GM06990 (cell line): ENCODE data around the gene MEIOB.
A peak's percentile ranks its signal among the peaks of the same experiment; 100 is the strongest.
"Not testable (repeated sequence)": the region's sequence is repeated elsewhere in the genome, so short reads cannot be mapped to it uniquely, and the experiment has no call there.

Source experiments
- DNase-seq: peaks from one replicate; pipeline ENCODE4 v3.0.0-alpha.2; 2011; ENCODE audit not compliant: insufficient read length; ENCODE audit errors: extremely low read depth
- H3K27me3 ChIP-seq: replicated peaks from 2 replicates; pipeline ENCODE4 v1.6.0; 2011; ENCODE audit warnings: low read length; ENCODE audit not compliant: control insufficient read depth, insufficient read depth
- H3K36me3 ChIP-seq: 2 replicates; pipeline ENCODE4 v1.5.1; 2011; ENCODE audit warnings: low read length; ENCODE audit not compliant: control insufficient read depth, insufficient read depth
- H3K4me3 ChIP-seq: replicated peaks from 2 replicates; pipeline ENCODE4 v1.5.1; 2011; ENCODE audit warnings: low read depth, mild to moderate bottlenecking, control low read depth, low read length
- CTCF ChIP-seq: IDR thresholded peaks from 2 replicates; pipeline ENCODE4 v1.5.1; 2011; ENCODE audit warnings: low read length, control low read depth, mild to moderate bottlenecking, inconsistent platforms; ENCODE audit not compliant: insufficient read depth, poor library complexity, severe bottlenecking

Gene MEIOB

GRCh38 chr16:1884889-1885288 lies 12.9 kb upstream of the MEIOB start:
- TF ChIP-seq CTCF: no peak
- Histone ChIP-seq H3K27me3 (no peaks in the 10 kb centered on the region; the same call in none of the 2 replicates), H3K4me3 (no peak overlapping the region), H3K36me3 (no peaks in the 10 kb centered on the region)
- DNase-seq: no peak

- Histone ChIP-seq H3K27me3 (no peaks in the 10 kb centered on the region; the same call in none of the 2 replicates), H3K36me3 (no peaks in the 10 kb centered on the region), H3K4me3 (no peak overlapping the region)
- peak; percentile 7 for TF ChIP-seq CTCF
- DNase-seq: no peak
These were observed 12.3 kb upstream of the MEIOB start for GRCh38 chr16:1884155-1884760.

GRCh38 chr16:1881172-1881571 lies 9.2 kb upstream of the MEIOB start:
- not testable (repeated sequence) for H3K27me3 ChIP-seq, H3K36me3 ChIP-seq, H3K4me3 ChIP-seq, DNase-seq

- Histone ChIP-seq H3K27me3 (no peaks in the 10 kb centered on the region; the same call in 1 of the 2 replicates), H3K4me3 (no peak overlapping the region), H3K36me3 (no peaks in the 10 kb centered on the region)
- no peak for DNase-seq
- no peak for TF ChIP-seq CTCF
These were observed 7.5 kb upstream of the MEIOB start for GRCh38 chr16:1879477-1879876.

- no peaks in the 10 kb centered on the region for H3K36me3 ChIP-seq
- no peak for DNase-seq
- TF ChIP-seq CTCF: no peak
- no peak overlapping the region for H3K4me3 ChIP-seq
- no peaks in the 10 kb centered on the region; the same call in 1 of the 2 replicates for H3K27me3 ChIP-seq
These were observed 6.3 kb upstream of the MEIOB start for GRCh38 chr16:1878256-1878655.

- Histone ChIP-seq H3K36me3 (no peaks in the 10 kb centered on the region), H3K27me3 (no peaks in the 10 kb centered on the region; the same call in 1 of the 2 replicates), H3K4me3 (no peak overlapping the region)
- DNase-seq: no peak
- no peak for TF ChIP-seq CTCF
These were observed 5.8 kb upstream of the MEIOB start for GRCh38 chr16:1877804-1878203.
